GM13977 (cell line): ENCODE measurements around the gene AFF4.
"Not testable (repeated sequence)": the region's sequence is repeated elsewhere in the genome, so short reads cannot be mapped to it uniquely, and the experiment has no call there.

Experiments
- DNase-seq: peaks from one replicate; pipeline ENCODE4 v3.0.0; 2012; ENCODE audit warnings: low spot score
- CTCF ChIP-seq: IDR thresholded peaks from 2 replicates; pipeline ENCODE4 v1.5.1; 2012; ENCODE audit warnings: mild to moderate bottlenecking, control low read depth; ENCODE audit not compliant: insufficient read depth; ENCODE audit errors: extremely low read depth, missing control alignments
- in situ Hi-C: fragments of 300-500 bp; cut with MboI; formaldehyde crosslinking; loops from one replicate; pipeline ENCODE4 v1.12.0; 2022; ENCODE audit warnings: low sequenced_read_pairs, low pct_unique_long_range_greater_than_20kb, mixed read lengths, inconsistent platforms; ENCODE audit not compliant: unreplicated experiment

Gene AFF4

GRCh38 chr5:132987531-132988408 lies 24.3 kb upstream of the AFF4 start:
- no peak for TF ChIP-seq CTCF
- in situ Hi-C loops: no loop called here
- DNase-seq: no peak

GRCh38 chr5:132982971-132983370 lies 19.5 kb upstream of the AFF4 start:
- DNase-seq, in situ Hi-C loops: not testable (repeated sequence)

GRCh38 chr5:132981288-132981687 lies 17.9 kb upstream of the AFF4 start:
- TF ChIP-seq CTCF: no peak
- no peak for DNase-seq
- in situ Hi-C loops: no loop called here

GRCh38 chr5:132979976-132980375 lies 16.5 kb upstream of the AFF4 start:
- in situ Hi-C loops: no loop called here
- no peak for DNase-seq
- TF ChIP-seq CTCF: no peak

- in situ Hi-C loops: no loop called here
- TF ChIP-seq CTCF: no peak
- DNase-seq: no peak
These were observed 16.0 kb upstream of the AFF4 start for GRCh38 chr5:132979367-132979940.

- in situ Hi-C loops: no loop called here
- TF ChIP-seq CTCF: no peak
- DNase-seq: no peak
These were observed 13.4 kb upstream of the AFF4 start for GRCh38 chr5:132976852-132977251.

GRCh38 chr5:132972436-132972828 lies 9.0 kb upstream of the AFF4 start:
- in situ Hi-C loops, DNase-seq: not testable (repeated sequence)
